H9 (cell line): ENCODE data around the gene PRKCB. TPM values are rescaled to one million over a fixed set of nuclear protein-coding genes. Genes with fewer than 3 reads are reported as not detected.

Source experiments
- DNase-seq: peaks from one replicate; pipeline ENCODE4 v3.0.0-alpha.2; 2017
- H2AFZ ChIP-seq: one replicate; pipeline ENCODE4 v1.6.1; 2013; ENCODE audit warnings: mild to moderate bottlenecking, low read length, control low read depth, moderate library complexity
- H2AK5ac ChIP-seq: 2 replicates; pipeline ENCODE4 v1.6.1; 2013; ENCODE audit warnings: low read length, control low read depth, mixed read lengths; ENCODE audit not compliant: insufficient read length
- H2BK120ac ChIP-seq: one replicate; pipeline ENCODE4 v1.6.1; 2013; ENCODE audit warnings: low read depth, mild to moderate bottlenecking, low read length, control low read depth, inconsistent platforms; ENCODE audit not compliant: poor library complexity, severe bottlenecking
- H2BK12ac ChIP-seq: 2 replicates; pipeline ENCODE4 v1.6.1; 2013; ENCODE audit warnings: low read length, control low read depth, mixed read lengths, low read depth; ENCODE audit not compliant: insufficient read length
- H2BK15ac ChIP-seq: 2 replicates; pipeline ENCODE4 v1.6.1; 2013; ENCODE audit warnings: low read depth, low read length, control low read depth
- H2BK20ac ChIP-seq: one replicate; pipeline ENCODE4 v1.6.1; 2013; ENCODE audit warnings: low read depth, mild to moderate bottlenecking, low read length, control low read depth, inconsistent platforms; ENCODE audit not compliant: poor library complexity, severe bottlenecking
- H2BK5ac ChIP-seq: 2 replicates; pipeline ENCODE4 v1.6.1; 2013; ENCODE audit warnings: low read length, control low read depth, mixed read lengths; ENCODE audit not compliant: insufficient read length
- H3K14ac ChIP-seq: 2 replicates; pipeline ENCODE4 v1.6.1; 2013; ENCODE audit warnings: low read length, control low read depth; ENCODE audit not compliant: insufficient read depth
- H3K18ac ChIP-seq: 2 replicates; pipeline ENCODE4 v1.6.1; 2013; ENCODE audit warnings: low read depth, mild to moderate bottlenecking, mixed read lengths, low read length, control low read depth; ENCODE audit not compliant: insufficient read length
- H3K23ac ChIP-seq: 2 replicates; pipeline ENCODE4 v1.6.1; 2013; ENCODE audit warnings: low read length, control low read depth, mixed read lengths, low read depth; ENCODE audit not compliant: insufficient read length
- H3K23me2 ChIP-seq: 2 replicates; pipeline ENCODE4 v1.6.1; 2013; ENCODE audit warnings: low read depth, mild to moderate bottlenecking, mixed read lengths, low read length, control low read depth; ENCODE audit not compliant: insufficient read length, poor library complexity, severe bottlenecking
- H3K27ac ChIP-seq: 2 replicates; pipeline ENCODE4 v1.5.1; 2013; ENCODE audit warnings: low read length, control low read depth, mixed read lengths, low read depth; ENCODE audit not compliant: insufficient read length
- H3K27me3 ChIP-seq: 2 replicates; pipeline ENCODE4 v1.6.1; 2013; ENCODE audit warnings: low read length, control low read depth, inconsistent platforms; ENCODE audit not compliant: insufficient read depth
- H3K4ac ChIP-seq: 2 replicates; pipeline ENCODE4 v1.6.1; 2013; ENCODE audit warnings: low read depth, mild to moderate bottlenecking, control low read depth, inconsistent platforms, low read length, moderate library complexity
- H3K4me1 ChIP-seq: 2 replicates; pipeline ENCODE4 v1.6.1; 2013; ENCODE audit warnings: low read length, control low read depth, inconsistent platforms; ENCODE audit not compliant: insufficient read depth
- H3K4me2 ChIP-seq: 2 replicates; pipeline ENCODE4 v1.6.1; 2013; ENCODE audit warnings: low read length, control low read depth, mixed read lengths; ENCODE audit not compliant: insufficient read length, insufficient read depth
- H3K56ac ChIP-seq: 2 replicates; pipeline ENCODE4 v1.6.1; 2013; ENCODE audit warnings: low read depth, mild to moderate bottlenecking, mixed read lengths, low read length, control low read depth; ENCODE audit not compliant: insufficient read length
- H3K79me1 ChIP-seq: 2 replicates; pipeline ENCODE4 v1.6.1; 2013; ENCODE audit warnings: low read depth, mild to moderate bottlenecking, moderate library complexity, low read length, control low read depth, inconsistent platforms; ENCODE audit not compliant: insufficient read depth, poor library complexity, severe bottlenecking
- H3K79me2 ChIP-seq: 2 replicates; pipeline ENCODE4 v1.6.1; 2013; ENCODE audit warnings: low read length, control low read depth, inconsistent platforms; ENCODE audit not compliant: insufficient read depth
- H3K9ac ChIP-seq: 2 replicates; pipeline ENCODE4 v1.6.1; 2013; ENCODE audit warnings: low read length, control low read depth, mixed read lengths; ENCODE audit not compliant: insufficient read length; ENCODE audit errors: extremely low read depth
- H3K9me3 ChIP-seq: one replicate; pipeline ENCODE4 v1.6.1; 2013; ENCODE audit warnings: low read depth, low read length, inconsistent platforms; ENCODE audit not compliant: control insufficient read depth
- H3T11ph ChIP-seq: one replicate; pipeline ENCODE4 v1.6.1; 2013; ENCODE audit warnings: mild to moderate bottlenecking, low read length, control low read depth, inconsistent platforms
- H4K20me1 ChIP-seq: one replicate; pipeline ENCODE4 v1.6.1; 2013; ENCODE audit not compliant: control insufficient read depth, insufficient read length, insufficient read depth
- H4K5ac ChIP-seq: 2 replicates; pipeline ENCODE4 v1.6.1; 2013; ENCODE audit warnings: low read depth, mild to moderate bottlenecking, mixed read lengths, low read length, control low read depth; ENCODE audit not compliant: insufficient read length
- H4K8ac ChIP-seq: replicated peaks from 2 replicates; pipeline ENCODE4 v1.6.1; 2013; ENCODE audit warnings: low read length, control low read depth, mixed read lengths, low read depth; ENCODE audit not compliant: insufficient read length
- H4K91ac ChIP-seq: 2 replicates; pipeline ENCODE4 v1.6.1; 2013; ENCODE audit warnings: low read depth, mild to moderate bottlenecking, moderate library complexity, mixed read lengths, low read length, control low read depth; ENCODE audit not compliant: insufficient read length
- H3K27ac Mint-ChIP-seq, 3 experiments: 2 replicates in 2 of 3; 3 replicates in 1 of 3; pipeline ENCODE4 v1.8.0; 2020 to 2021; ENCODE audit warnings: mixed read lengths in 3 of 3, mild to moderate bottlenecking in 1 of 3, moderate library complexity in 1 of 3
- H3K27me3 Mint-ChIP-seq: 2 replicates; pipeline ENCODE4 v1.8.0; 2021; ENCODE audit warnings: low read depth, mild to moderate bottlenecking, moderate library complexity, mixed read lengths
- H3K36me3 Mint-ChIP-seq, 3 experiments: 2 replicates in 2 of 3; 3 replicates in 1 of 3; pipeline ENCODE4 v1.8.0; 2020 to 2021; ENCODE audit warnings: low read depth in 3 of 3, mixed read lengths in 3 of 3; ENCODE audit not compliant: insufficient read depth in 1 of 3
- H3K4me1 Mint-ChIP-seq, 2 experiments: 2 replicates each; pipeline ENCODE4 v1.8.0; 2020; ENCODE audit warnings: mixed read lengths in 2 of 2
- H3K4me3 Mint-ChIP-seq, 2 experiments: 2 replicates in 1 of 2; 3 replicates in 1 of 2; pipeline ENCODE4 v1.8.0; 2020 to 2021; ENCODE audit warnings: mild to moderate bottlenecking in 2 of 2, mixed read lengths in 2 of 2, moderate library complexity in 1 of 2
- H3K9me3 Mint-ChIP-seq, 2 experiments: 2 replicates in 1 of 2; 3 replicates in 1 of 2; pipeline ENCODE4 v1.8.0; 2020; ENCODE audit warnings: mild to moderate bottlenecking in 2 of 2, mixed read lengths in 2 of 2, moderate library complexity in 1 of 2
- WGBS: extraction: QIAGEN DNeasy Blood & Tissue Kit; methylation state at CpG from one replicate; pipeline ENCODE4 v1.1.7; 2013; ENCODE audit warnings: missing lambda C conversion rate, low lambda C conversion rate, mixed read lengths; ENCODE audit not compliant: insufficient read length; ENCODE audit errors: extremely low coverage; 5-methylcytosine and 5-hydroxymethylcytosine counted together
- total RNA-seq: library from RNA; stranded (reverse); gene quantifications from 2 replicates; pipeline ENCODE4 v1.2.1, GENCODE V29; 2021
- TF ChIP-seq, protein P1 (sequence below): fragments of 200-600 bp; sonication (generic); conservative IDR thresholded peaks from 3 replicates; pipeline ENCODE4 v1.8.0; 2021; ENCODE audit warnings: antibody characterized with exemption, mild to moderate bottlenecking

Gene PRKCB
- total RNA-seq, 1 experiment from 2014 or later: 7.0 TPM

DNA sequence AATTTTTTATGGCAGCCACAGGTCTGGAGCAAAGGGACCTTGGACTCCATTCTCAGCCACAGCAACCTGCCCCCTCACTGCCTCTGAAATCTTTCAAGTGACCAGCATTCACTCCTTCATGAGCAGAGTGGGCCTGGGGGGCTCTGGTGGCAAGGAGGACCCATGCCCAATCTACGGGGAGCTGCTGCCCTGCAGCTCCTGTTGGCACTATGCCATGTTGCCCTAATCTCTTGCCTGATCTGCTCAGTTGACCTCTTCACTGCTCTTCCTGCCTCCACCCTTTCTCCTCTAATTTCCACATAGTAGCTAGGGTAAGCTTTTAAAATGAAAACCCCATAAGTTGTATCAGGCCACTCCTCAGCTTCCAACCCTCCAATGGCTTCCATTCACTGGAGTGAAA is 2.9 kb upstream of the PRKCB start:
- H3K27ac Mint-ChIP-seq: no peak overlapping the region; a peak in 1 of 7 replicates
- no peak overlapping the region for H3K18ac ChIP-seq
- no peak overlapping the region for H2BK15ac ChIP-seq
- H3K9ac ChIP-seq: no peak overlapping the region
- peaks cover 22 to 23% of the 10 kb centered on the region in 2 experiments for H3K4me1 Mint-ChIP-seq
- H3K79me2 ChIP-seq: no peaks in the 10 kb centered on the region
- H2BK20ac ChIP-seq: no peak overlapping the region
- no peak overlapping the region for H4K8ac ChIP-seq
- H3K4ac ChIP-seq: no peak overlapping the region
- H3K4me1 ChIP-seq: no peaks in the 10 kb centered on the region
- H3K23me2 ChIP-seq: peaks cover 12% of the 10 kb centered on the region
- no peak overlapping the region for H3K27ac ChIP-seq
- no peak overlapping the region for H2AK5ac ChIP-seq
- no peaks in the 10 kb centered on the region for H4K20me1 ChIP-seq
- H3K4me2 ChIP-seq: no peak overlapping the region
- no peak overlapping the region for H4K5ac ChIP-seq
- no peak overlapping the region for H3K23ac ChIP-seq
- peaks cover 67% of the 10 kb centered on the region for H3K27me3 Mint-ChIP-seq
- peaks cover 11% of the 10 kb centered on the region; the same call in 1 of the 2 replicates for H3K27me3 ChIP-seq
- H3K79me1 ChIP-seq: no peaks in the 10 kb centered on the region
- no peak overlapping the region for H3T11ph ChIP-seq
- H3K56ac ChIP-seq: no peak overlapping the region
- no peak overlapping the region for H4K91ac ChIP-seq
- peak overlapping the region in 1 of 2 experiments; percentile 13; a peak in 2 of 5 replicates for H3K4me3 Mint-ChIP-seq
- WGBS: no CpG with 5 or more reads among the region's 1 CpG
- H3K9me3 ChIP-seq: no peaks in the 10 kb centered on the region
- H3K9me3 Mint-ChIP-seq: peaks cover 15 to 16% of the 10 kb centered on the region in 2 experiments
- TF ChIP-seq, protein P1, sequence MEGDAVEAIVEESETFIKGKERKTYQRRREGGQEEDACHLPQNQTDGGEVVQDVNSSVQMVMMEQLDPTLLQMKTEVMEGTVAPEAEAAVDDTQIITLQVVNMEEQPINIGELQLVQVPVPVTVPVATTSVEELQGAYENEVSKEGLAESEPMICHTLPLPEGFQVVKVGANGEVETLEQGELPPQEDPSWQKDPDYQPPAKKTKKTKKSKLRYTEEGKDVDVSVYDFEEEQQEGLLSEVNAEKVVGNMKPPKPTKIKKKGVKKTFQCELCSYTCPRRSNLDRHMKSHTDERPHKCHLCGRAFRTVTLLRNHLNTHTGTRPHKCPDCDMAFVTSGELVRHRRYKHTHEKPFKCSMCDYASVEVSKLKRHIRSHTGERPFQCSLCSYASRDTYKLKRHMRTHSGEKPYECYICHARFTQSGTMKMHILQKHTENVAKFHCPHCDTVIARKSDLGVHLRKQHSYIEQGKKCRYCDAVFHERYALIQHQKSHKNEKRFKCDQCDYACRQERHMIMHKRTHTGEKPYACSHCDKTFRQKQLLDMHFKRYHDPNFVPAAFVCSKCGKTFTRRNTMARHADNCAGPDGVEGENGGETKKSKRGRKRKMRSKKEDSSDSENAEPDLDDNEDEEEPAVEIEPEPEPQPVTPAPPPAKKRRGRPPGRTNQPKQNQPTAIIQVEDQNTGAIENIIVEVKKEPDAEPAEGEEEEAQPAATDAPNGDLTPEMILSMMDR: no peak
- no peak overlapping the region for H2BK12ac ChIP-seq
- no peak overlapping the region for H2BK5ac ChIP-seq
- H2BK120ac ChIP-seq: no peak overlapping the region
- no peak overlapping the region for H2AFZ ChIP-seq
- H3K36me3 Mint-ChIP-seq: no peaks in the 10 kb centered on the region; a peak in 2 of 7 replicates
- DNase-seq: no peak
- no peak overlapping the region for H3K14ac ChIP-seq
